ENCODE results near the gene PDCD4. TPM values are rescaled to one million over a fixed set of nuclear protein-coding genes. Genes with fewer than 3 reads are reported as not detected.
A peak's percentile ranks its signal among the peaks of the same experiment; 100 is the strongest.

PDCD4 gene
- polyA plus RNA-seq, 1 of the 3 experiments (the other 2 are of a cell fraction), result 23.3 TPM

- TF ChIP-seq IRF3 (IDR thresholded peaks at IDR 0.05; ENCODE audit: low read depth, low read length) (no peak), RAD21 (IDR thresholded peaks at IDR 0.05; ENCODE audit: low read length) (no peak), EZH2phosphoT487 (IDR thresholded peaks at IDR 0.05; ENCODE audit: borderline replicate concordance, low read depth) (no peak)
These were observed 46.5 kb downstream of the PDCD4 start (continued) for GRCh38 chr10:110918269-110918642.

GRCh38 chr10:110918643-110919348, 47.1 kb downstream of the PDCD4 start, which contains the start of gene BBIP1:
Gene BBIP1 (minus strand): TSS chr10:110919180. CDS start chr10:110918157, 1,023 bp downstream.
- CTCF ChIA-PET, result interaction anchor here (1.0 to 2.4 kb wide), 8 partner anchors 12 to 318 kb away, joined by 3 to 7 read pairs (median 4); no protein-coding TSS in a partner anchor
- H4K20me1 ChIP-seq (ENCODE audit: insufficient read depth), result peaks cover 30% of the 10 kb centered on the region
- TF ChIP-seq RAD21 (IDR thresholded peaks at IDR 0.05; ENCODE audit: low read length), result no peak
- TF ChIP-seq EP300 (IDR thresholded peaks at IDR 0.05; ENCODE audit: borderline replicate concordance in 1 of 2, low read depth in 1 of 2, low read length in 1 of 2), result peak; percentile 9 to 11; a peak in 1 of 4 replicates
- peak; percentile 85 for TF ChIP-seq ELF1 (IDR thresholded peaks at IDR 0.05)
- 0 out of 2 replicates have a peak, but pooled peaks have one; percentile 18 for TF ChIP-seq TEAD4 (IDR thresholded peaks at IDR 0.05; ENCODE audit: borderline replicate concordance, insufficient read depth)
- no peak for TF ChIP-seq GATA2 (CRISPR knock-in tag; IDR thresholded peaks at IDR 0.05)
- no peak for TF ChIP-seq USF1 (IDR thresholded peaks at IDR 0.05; ENCODE audit: borderline replicate concordance, low read depth)
- TF ChIP-seq RFX5 (IDR thresholded peaks at IDR 0.05; ENCODE audit: low read length), result peak; percentile 84
- TF ChIP-seq ZBTB33 (IDR thresholded peaks at IDR 0.05; ENCODE audit: borderline replicate concordance, low read depth), result peak; percentile 42; the same call in 1 of the 2 replicates
- no peak for TF ChIP-seq IRF3 (IDR thresholded peaks at IDR 0.05; ENCODE audit: low read depth, low read length)
- TF ChIP-seq CHD2 (IDR thresholded peaks at IDR 0.05; ENCODE audit: low read length, partially characterized antibody), result peak; percentile 58
- no peak for TF ChIP-seq FOXM1 (IDR thresholded peaks at IDR 0.05; ENCODE audit: low read depth)
- TF ChIP-seq POLR2AphosphoS5 (IDR thresholded peaks at IDR 0.05; ENCODE audit: low read depth, low read length), result peak; percentile 85
- peak; percentile 49; the same call in 1 of the 2 replicates for TF ChIP-seq TAF1 (IDR thresholded peaks at IDR 0.05; ENCODE audit: borderline replicate concordance, low read depth, low read length)
- peak; percentile 59 for TF ChIP-seq PBX3 (IDR thresholded peaks at IDR 0.05)
- TF ChIP-seq MAX (IDR thresholded peaks at IDR 0.05; ENCODE audit: low read depth), result peak; percentile 50; the same call in 1 of the 2 replicates
- TF ChIP-seq FOSL2 (IDR thresholded peaks at IDR 0.05; ENCODE audit: borderline replicate concordance, low read depth), result no peak
- TF ChIP-seq USF2 (IDR thresholded peaks at IDR 0.05; ENCODE audit: borderline replicate concordance, low read depth, low read length), result no peak
- peak; percentile 22; the same call in 1 of the 2 replicates for TF ChIP-seq RXRA (IDR thresholded peaks at IDR 0.05; ENCODE audit: borderline replicate concordance, low read depth)
- TF ChIP-seq EZH2phosphoT487 (IDR thresholded peaks at IDR 0.05; ENCODE audit: borderline replicate concordance, low read depth), result no peak
- TF ChIP-seq JUND (IDR thresholded peaks at IDR 0.05), result no peak
- TF ChIP-seq NRF1 (IDR thresholded peaks at IDR 0.05; ENCODE audit: low read depth, low read length), result no peak
- TF ChIP-seq TCF12 (IDR thresholded peaks at IDR 0.05), result peak; percentile 20; the same call in 1 of the 2 replicates

More at GRCh38 chr10:110918643-110919348, 47.1 kb downstream of the PDCD4 start, which contains the start of gene BBIP1:
- no peaks in the 10 kb centered on the region for H3K9me2 ChIP-seq
- peak; percentile 89 for DNase-seq
- H3K27me3 ChIP-seq (ENCODE audit: insufficient read depth), result no peaks in the 10 kb centered on the region
- H3K36me3 ChIP-seq (replicated peaks in 1 of 2; ENCODE audit: control insufficient read depth in 1 of 2, insufficient read depth in 2 of 2, low read length in 1 of 2), result peaks cover 0 to 6% of the 10 kb centered on the region in 2 experiments
- under 1% methylated on average over 23 of the region's 40 CpGs for WGBS (ENCODE audit: low lambda C conversion rate)
- H3K4me2 ChIP-seq, result peak within 1 kb of the TSS; percentile 80
- peak within 1 kb of the TSS; percentile 79 to 92 for H3K4me3 ChIP-seq (ENCODE audit: low read depth in 2 of 2, low read length in 1 of 2)
- H3K9ac ChIP-seq, result peak within 1 kb of the TSS; percentile 98
- H3F3A ChIP-seq (replicated peaks; ENCODE audit: insufficient read depth), result peaks cover 9% of the 10 kb centered on the region
- peak within 1 kb of the TSS; percentile 73 for H2AFZ ChIP-seq (ENCODE audit: low read depth)
- H3K4me1 ChIP-seq (ENCODE audit: control insufficient read depth in 1 of 2, insufficient read depth in 2 of 2, low read depth in 1 of 2, low read length in 1 of 2), result peaks cover 11 to 23% of the 10 kb centered on the region in 2 experiments; a peak in 3 of 4 replicates
- H3K79me2 ChIP-seq (ENCODE audit: insufficient read depth), result peaks cover 50% of the 10 kb centered on the region
- H3K27ac ChIP-seq (ENCODE audit: low read depth in 2 of 2, low read length in 1 of 2), result peak within 1 kb of the TSS; percentile 99
- POLR2A ChIA-PET, result interaction anchor here (0.6 to 1.8 kb wide), 15 partner anchors 9 to 837 kb away, joined by 3 to 11 read pairs (median 3); partner anchors contain the start of gene PDCD4
- H3K9me3 ChIP-seq, result no peaks in the 10 kb centered on the region; the same call in 1 of the 2 replicates

Data from SK-N-SH (cell line).